DOHH2 (cell line): ENCODE data around the gene PTPRK.

Experiments
- H3F3A ChIP-seq: fragments of 200-600 bp; sonication (generic), shearing (Covaris generic); 2 replicates; pipeline ENCODE4 v1.6.0; 2016; ENCODE audit warnings: antibody characterized with exemption, mild to moderate bottlenecking; ENCODE audit not compliant: control insufficient read depth, insufficient read depth
- H3K27ac ChIP-seq: fragments of 200-600 bp; sonication (generic); 2 replicates; pipeline ENCODE4 v1.5.1; 2014; ENCODE audit warnings: low read depth, mild to moderate bottlenecking, low read length, moderate library complexity
- H3K27me3 ChIP-seq: fragments of 200-600 bp; sonication (generic); 2 replicates; pipeline ENCODE4 v1.6.1; 2014; ENCODE audit warnings: mild to moderate bottlenecking, low read length, mixed read lengths; ENCODE audit not compliant: control insufficient read depth
- H3K36me3 ChIP-seq: fragments of 200-600 bp; sonication (generic); 2 replicates; pipeline ENCODE4 v1.6.1; 2014; ENCODE audit warnings: mild to moderate bottlenecking, low read length, moderate library complexity, mixed read lengths; ENCODE audit not compliant: control insufficient read depth
- H3K4me1 ChIP-seq: fragments of 200-600 bp; sonication (generic); 2 replicates; pipeline ENCODE4 v1.6.1; 2014; ENCODE audit warnings: mild to moderate bottlenecking, low read length, mixed read lengths; ENCODE audit not compliant: control insufficient read depth
- H3K4me2 ChIP-seq: fragments of 200-600 bp; sonication (generic); 2 replicates; pipeline ENCODE4 v1.6.0; 2014; ENCODE audit warnings: mild to moderate bottlenecking, low read length, moderate library complexity
- H3K4me3 ChIP-seq: fragments of 200-600 bp; sonication (generic); 2 replicates; pipeline ENCODE4 v1.5.1; 2014; ENCODE audit warnings: mild to moderate bottlenecking, low read length, mixed read lengths
- H3K79me2 ChIP-seq: fragments of 200-600 bp; sonication (generic); 2 replicates; pipeline ENCODE4 v1.6.1; 2014; ENCODE audit warnings: mild to moderate bottlenecking, low read length, mixed read lengths; ENCODE audit not compliant: control insufficient read depth
- H3K9me2 ChIP-seq: fragments of 200-600 bp; sonication (generic); replicated peaks from 2 replicates; pipeline ENCODE4 v1.6.1; 2014; ENCODE audit warnings: mild to moderate bottlenecking, low read length, mixed read lengths; ENCODE audit not compliant: control insufficient read depth
- H3K9me3 ChIP-seq: fragments of 200-600 bp; sonication (generic); 2 replicates; pipeline ENCODE4 v1.6.1; 2014; ENCODE audit warnings: antibody characterized with exemption, low read length, mixed read lengths; ENCODE audit not compliant: control insufficient read depth, insufficient read depth
- H4K20me1 ChIP-seq: fragments of 200-600 bp; sonication (generic); 2 replicates; pipeline ENCODE4 v1.6.0; 2014; ENCODE audit warnings: low read depth, mild to moderate bottlenecking, antibody characterized with exemption, low read length, moderate library complexity; ENCODE audit not compliant: control insufficient read depth, insufficient read depth
- EZH2phosphoT487 ChIP-seq: fragments of 200-600 bp; sonication (generic); IDR thresholded peaks from 2 replicates; pipeline ENCODE4 v1.6.1; 2017; ENCODE audit warnings: borderline replicate concordance, mild to moderate bottlenecking, antibody characterized with exemption, low read length, moderate library complexity, mixed read lengths
- TF ChIP-seq, protein P1 (sequence below): fragments of 200-600 bp; sonication (generic); IDR thresholded peaks from one replicate; pipeline ENCODE4 v1.5.1; 2014; ENCODE audit warnings: antibody characterized with exemption, mild to moderate bottlenecking, low read depth, low read length; ENCODE audit not compliant: poor library complexity, severe bottlenecking

Gene PTPRK

DNA sequence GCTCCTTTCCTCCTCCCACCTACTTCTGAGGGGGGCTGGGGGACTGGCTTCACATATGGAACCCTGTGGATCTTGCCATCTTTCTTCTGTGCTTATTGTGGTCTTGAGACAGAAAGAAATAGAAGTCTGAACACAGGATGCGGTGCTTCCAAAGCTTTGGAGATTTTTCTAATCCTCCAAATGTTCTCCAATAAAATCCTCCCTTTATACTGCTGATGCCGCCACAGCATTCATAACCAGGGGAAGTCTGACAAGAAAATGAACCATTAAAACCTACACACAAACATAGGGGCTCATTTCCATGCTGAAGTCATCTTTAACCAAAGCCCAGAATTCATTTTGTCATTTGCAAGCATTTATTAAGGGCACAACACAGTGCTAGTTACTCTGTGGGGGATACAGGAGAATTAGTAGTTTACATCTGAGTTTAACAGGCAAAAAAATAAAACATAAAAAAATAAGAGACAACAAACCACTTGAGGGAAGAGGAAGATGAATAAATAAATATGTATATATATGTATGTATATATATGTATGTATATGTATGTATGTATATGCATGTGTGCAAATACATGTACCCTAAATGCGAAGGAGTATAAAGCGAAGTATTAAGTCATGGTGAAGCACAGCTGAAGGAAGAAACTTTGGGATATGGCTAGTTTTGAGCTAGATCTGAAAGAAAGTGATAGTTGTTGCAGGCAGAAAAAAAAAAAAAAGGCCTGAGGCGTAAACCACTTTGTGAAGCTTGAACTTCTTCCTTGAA, 5.9 kb upstream of the PTPRK start:
- TF ChIP-seq, protein P1, sequence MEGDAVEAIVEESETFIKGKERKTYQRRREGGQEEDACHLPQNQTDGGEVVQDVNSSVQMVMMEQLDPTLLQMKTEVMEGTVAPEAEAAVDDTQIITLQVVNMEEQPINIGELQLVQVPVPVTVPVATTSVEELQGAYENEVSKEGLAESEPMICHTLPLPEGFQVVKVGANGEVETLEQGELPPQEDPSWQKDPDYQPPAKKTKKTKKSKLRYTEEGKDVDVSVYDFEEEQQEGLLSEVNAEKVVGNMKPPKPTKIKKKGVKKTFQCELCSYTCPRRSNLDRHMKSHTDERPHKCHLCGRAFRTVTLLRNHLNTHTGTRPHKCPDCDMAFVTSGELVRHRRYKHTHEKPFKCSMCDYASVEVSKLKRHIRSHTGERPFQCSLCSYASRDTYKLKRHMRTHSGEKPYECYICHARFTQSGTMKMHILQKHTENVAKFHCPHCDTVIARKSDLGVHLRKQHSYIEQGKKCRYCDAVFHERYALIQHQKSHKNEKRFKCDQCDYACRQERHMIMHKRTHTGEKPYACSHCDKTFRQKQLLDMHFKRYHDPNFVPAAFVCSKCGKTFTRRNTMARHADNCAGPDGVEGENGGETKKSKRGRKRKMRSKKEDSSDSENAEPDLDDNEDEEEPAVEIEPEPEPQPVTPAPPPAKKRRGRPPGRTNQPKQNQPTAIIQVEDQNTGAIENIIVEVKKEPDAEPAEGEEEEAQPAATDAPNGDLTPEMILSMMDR = no peak
- TF ChIP-seq EZH2phosphoT487 = no peak
- no peaks in the 10 kb centered on the region for H3K79me2 ChIP-seq
- H3K9me3 ChIP-seq = no peaks in the 10 kb centered on the region
- H4K20me1 ChIP-seq = no peaks in the 10 kb centered on the region
- no peaks in the 10 kb centered on the region for H3K4me1 ChIP-seq
- no peaks in the 10 kb centered on the region for H3F3A ChIP-seq
- no peak overlapping the region for H3K4me3 ChIP-seq
- no peaks in the 10 kb centered on the region for H3K27me3 ChIP-seq
- no peaks in the 10 kb centered on the region for H3K9me2 ChIP-seq
- no peak overlapping the region for H3K4me2 ChIP-seq
- H3K36me3 ChIP-seq = no peaks in the 10 kb centered on the region
- no peak overlapping the region for H3K27ac ChIP-seq

DNA sequence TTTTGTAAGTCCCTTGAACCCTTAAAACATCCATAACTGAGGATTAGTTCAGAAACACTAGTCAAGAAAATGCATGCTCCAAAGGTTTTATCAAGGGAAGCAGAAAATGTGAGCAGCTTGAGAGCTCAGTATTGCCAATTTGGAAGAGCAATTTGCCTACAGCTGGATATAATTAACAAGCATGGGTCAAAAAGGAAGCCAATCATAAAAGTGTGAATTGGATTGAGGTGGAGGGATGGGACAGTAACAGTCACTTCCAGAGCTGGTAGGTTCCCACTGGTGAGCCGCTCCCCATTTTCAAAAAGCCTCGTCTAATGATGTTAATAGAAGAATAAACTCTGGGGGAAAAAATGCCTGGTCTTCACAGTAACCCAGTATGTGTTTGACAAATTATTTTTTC, 5.0 kb upstream of the PTPRK start:
- no peaks in the 10 kb centered on the region for H3K36me3 ChIP-seq
- H3K4me1 ChIP-seq = no peaks in the 10 kb centered on the region
- H3K9me3 ChIP-seq = no peaks in the 10 kb centered on the region
- no peaks in the 10 kb centered on the region for H3K79me2 ChIP-seq
- H3K27ac ChIP-seq = no peak overlapping the region
- no peaks in the 10 kb centered on the region for H4K20me1 ChIP-seq
- TF ChIP-seq EZH2phosphoT487 = no peak
- TF ChIP-seq, protein P1 = no peak
- no peak overlapping the region for H3K4me3 ChIP-seq
- H3F3A ChIP-seq = no peaks in the 10 kb centered on the region
- no peaks in the 10 kb centered on the region for H3K9me2 ChIP-seq
- H3K4me2 ChIP-seq = no peak overlapping the region
- H3K27me3 ChIP-seq = no peaks in the 10 kb centered on the region

DNA sequence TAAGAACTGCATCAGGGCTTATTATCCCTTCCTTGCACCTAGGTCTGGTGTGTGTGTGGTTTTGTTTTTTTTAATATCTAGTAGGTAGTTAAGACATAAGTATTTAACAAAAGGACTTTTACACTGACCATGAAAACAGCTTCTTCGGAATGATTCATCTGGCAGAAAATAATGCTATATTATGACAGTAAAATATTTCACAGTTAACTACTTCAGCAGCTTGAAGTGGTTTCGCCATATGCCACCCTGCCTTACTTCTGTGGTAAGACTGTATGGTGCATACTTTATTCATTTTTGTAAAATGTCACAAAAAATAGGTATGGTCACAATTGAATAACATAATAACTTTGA, 858 bp upstream of the PTPRK start:
- Histone ChIP-seq H3K4me2 (no peak overlapping the region), H3K4me1 (no peaks in the 10 kb centered on the region), H3K79me2 (no peaks in the 10 kb centered on the region), H3K9me2 (no peaks in the 10 kb centered on the region), H3K36me3 (no peaks in the 10 kb centered on the region), H4K20me1 (no peaks in the 10 kb centered on the region), H3K27me3 (peaks cover 6% of the 10 kb centered on the region), H3K9me3 (no peaks in the 10 kb centered on the region), H3K27ac (no peak overlapping the region), H3K4me3 (no peak overlapping the region), H3F3A (no peaks in the 10 kb centered on the region)
- no peak for TF ChIP-seq EZH2phosphoT487
- TF ChIP-seq, protein P1 = no peak
